ENCODE results near the gene SPSB2.

SPSB2 gene

GRCh38 chr12:6849976-6850560 is 23.0 kb downstream of the SPSB2 start:
- no peak for DNase-seq

DNA sequence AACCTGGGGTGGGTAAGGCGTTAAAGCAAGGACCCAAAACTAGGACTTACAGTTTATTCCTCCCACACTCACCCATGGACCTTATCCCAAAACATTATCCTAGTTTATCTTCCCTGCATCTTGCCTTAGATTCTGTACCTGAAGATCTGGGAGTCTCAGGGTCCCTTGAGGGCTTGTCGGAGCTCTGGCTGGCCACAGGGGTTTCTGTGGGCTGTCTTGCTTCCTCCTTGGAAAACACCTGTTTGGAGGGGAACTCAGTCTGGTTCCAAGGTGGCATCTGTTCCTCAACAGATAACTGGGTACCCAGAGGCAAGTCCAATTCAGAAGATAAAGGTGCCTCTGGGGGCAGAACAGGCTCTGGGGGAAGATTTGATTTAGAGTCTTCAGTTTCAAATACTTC is 23.7 kb downstream of the SPSB2 start:
- no peak for DNase-seq

- no peak for DNase-seq
Measured at GRCh38 chr12:6847676-6848075, 25.4 kb downstream of the SPSB2 start.

GRCh38 chr12:6846316-6846869 is 26.7 kb downstream of the SPSB2 start:
- no peak for DNase-seq

- no peak for DNase-seq
Measured at GRCh38 chr12:6845395-6845794, 27.7 kb downstream of the SPSB2 start.

- DNase-seq, result no peak
Measured at GRCh38 chr12:6843118-6843902, 29.8 kb downstream of the SPSB2 start.

DNA sequence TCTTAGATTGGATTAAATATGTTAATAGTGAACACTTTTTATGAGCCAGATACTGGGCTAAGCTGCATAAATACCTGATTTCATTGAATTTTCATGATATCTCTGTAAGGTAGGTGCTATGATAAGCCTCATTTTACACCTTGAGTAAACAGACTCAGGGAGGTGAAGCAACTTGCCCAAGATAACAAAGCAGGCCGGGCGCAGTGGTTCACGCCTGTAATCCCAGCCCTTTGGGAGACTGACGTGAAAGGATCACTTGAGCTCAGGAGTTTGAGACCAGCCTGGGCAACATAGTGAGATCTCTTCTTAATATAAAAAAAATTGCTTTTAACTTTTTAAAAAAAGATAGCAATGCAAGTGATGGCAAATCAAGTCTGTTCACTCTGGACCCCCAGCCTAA is 31.0 kb downstream of the SPSB2 start:
- DNase-seq, result no peak

DNA sequence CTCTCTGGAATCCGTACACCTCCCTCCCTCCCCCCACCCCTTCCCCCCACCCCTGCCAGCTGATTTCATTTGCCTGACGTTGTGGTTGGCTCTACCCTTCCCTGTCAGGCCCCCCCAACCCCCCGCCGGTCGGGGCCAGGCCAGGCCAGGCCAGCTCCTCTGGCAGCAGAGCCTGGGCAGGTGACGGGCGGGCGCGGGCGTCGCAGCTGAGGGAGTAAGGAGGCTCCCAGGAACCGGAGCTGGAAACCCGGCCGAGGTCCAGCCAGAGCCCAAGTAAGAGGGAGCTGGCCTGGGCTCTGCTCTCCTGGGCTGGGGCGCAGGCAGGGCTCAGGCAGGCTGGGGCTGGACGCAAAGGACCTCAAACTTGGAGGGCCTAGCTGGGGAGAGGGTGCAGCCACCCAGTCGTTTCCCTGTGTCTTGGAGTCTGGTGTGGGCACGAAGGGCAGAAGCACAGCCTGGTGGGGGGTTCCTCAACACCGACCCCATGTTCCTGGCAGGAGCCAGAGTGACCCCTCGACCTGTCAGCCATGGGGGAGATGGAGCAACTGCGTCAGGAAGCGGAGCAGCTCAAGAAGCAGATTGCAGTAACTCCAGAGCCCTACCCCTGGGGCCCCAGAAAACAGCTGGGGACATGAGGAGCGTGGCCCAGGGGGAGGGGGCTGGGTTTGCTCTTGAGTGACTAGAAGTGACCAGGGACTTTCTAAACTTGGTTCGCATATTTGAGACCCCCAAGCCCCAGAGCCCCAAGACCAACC is 32.2 kb downstream of the SPSB2 start, which contains the start of gene GNB3:
GNB3 (plus strand) TSS at position 165 of the 755 bp plus-strand sequence; CDS start at position 528, 363 bp downstream.
- no peak for DNase-seq

GRCh38 chr12:6840330-6840729 is 32.8 kb downstream of the SPSB2 start:
- DNase-seq, result no peak

GRCh38 chr12:6839482-6840201 is 33.5 kb downstream of the SPSB2 start:
- DNase-seq, result no peak

GRCh38 chr12:6838854-6839253 is 34.2 kb downstream of the SPSB2 start:
- no peak for DNase-seq

DNA sequence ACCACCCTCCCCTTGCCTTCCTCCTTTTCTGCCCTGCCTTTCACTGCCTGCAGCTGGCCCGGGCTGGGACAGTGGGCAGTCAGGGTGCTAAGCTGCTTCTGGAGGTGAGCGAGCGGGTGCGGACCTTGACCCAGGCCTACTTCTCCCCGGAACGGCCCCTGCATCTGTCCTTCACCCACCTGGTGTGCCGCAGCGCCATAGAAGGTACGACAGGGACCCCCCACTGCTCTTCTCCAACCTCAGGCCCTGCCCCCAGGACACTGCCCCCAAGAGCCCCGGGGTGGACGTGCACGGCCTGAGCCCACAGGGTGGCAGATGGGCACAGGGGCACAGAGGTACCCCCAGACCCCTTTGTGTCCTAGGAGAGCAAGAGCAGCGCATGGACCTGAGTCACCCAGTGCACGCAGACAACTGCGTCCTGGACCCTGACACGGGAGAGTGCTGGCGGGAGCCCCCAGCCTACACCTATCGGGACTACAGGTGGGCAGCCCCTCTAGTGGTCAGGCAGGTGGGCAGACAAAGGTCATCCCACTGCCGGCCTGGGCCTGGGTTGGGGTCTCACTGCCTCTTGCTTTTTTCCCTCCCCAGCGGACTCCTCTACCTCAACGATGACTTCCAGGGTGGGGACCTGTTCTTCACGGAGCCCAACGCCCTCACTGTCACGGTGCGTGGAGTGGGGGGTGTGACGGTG is 35.6 kb downstream of the SPSB2 start:
- no peak for DNase-seq

DNA sequence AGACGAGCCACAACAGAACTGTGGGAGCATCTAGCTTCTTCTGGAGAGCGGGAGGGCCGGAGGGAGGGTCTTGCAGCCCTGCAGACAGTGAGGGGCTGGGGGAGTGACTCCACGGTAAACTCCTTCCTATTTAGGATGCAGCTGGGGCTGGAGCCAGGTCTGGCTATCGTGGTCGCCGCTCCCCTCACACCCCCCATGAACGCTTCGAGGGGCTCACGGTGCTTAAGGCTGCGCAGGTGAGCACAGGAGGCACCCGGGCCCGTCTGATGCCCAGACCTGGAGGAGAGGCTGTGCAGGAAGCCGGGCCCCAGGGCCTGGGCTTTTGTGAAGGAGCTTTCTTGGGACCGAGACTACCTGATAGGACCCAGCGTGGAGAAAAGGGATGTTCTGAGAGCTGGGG is 36.3 kb downstream of the SPSB2 start:
- DNase-seq, result no peak

DNA sequence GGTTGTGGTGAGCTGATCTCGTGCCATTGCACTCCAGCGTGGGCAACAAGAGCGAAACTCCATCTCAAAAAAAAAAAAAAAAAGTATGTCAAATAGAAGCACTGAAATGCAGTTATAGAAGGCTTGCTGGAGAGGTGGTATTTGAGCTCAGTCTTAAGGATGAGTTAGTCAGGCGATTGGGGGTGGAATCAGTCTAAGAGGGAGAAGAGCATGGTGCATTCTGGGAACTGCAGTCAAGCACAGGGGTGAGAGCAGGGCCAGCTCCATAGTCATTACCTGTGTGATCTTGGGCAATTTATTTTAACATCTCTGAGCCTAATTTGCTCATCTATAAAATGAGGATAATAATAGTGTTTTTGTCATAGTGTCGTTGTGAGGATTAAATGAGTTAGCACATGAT is 38.2 kb downstream of the SPSB2 start:
- DNase-seq, result no peak

- DNase-seq, result no peak
Measured at GRCh38 chr12:6834254-6834653, 38.8 kb downstream of the SPSB2 start.

- no peak for DNase-seq
Measured at GRCh38 chr12:6833189-6833890, 39.8 kb downstream of the SPSB2 start.

GRCh38 chr12:6832125-6832524 is 41.0 kb downstream of the SPSB2 start:
- no peak for DNase-seq

- DNase-seq, result no peak
Measured at GRCh38 chr12:6831450-6831995, 41.6 kb downstream of the SPSB2 start.

- DNase-seq, result no peak
Measured at GRCh38 chr12:6830999-6831398, 42.1 kb downstream of the SPSB2 start.

DNA sequence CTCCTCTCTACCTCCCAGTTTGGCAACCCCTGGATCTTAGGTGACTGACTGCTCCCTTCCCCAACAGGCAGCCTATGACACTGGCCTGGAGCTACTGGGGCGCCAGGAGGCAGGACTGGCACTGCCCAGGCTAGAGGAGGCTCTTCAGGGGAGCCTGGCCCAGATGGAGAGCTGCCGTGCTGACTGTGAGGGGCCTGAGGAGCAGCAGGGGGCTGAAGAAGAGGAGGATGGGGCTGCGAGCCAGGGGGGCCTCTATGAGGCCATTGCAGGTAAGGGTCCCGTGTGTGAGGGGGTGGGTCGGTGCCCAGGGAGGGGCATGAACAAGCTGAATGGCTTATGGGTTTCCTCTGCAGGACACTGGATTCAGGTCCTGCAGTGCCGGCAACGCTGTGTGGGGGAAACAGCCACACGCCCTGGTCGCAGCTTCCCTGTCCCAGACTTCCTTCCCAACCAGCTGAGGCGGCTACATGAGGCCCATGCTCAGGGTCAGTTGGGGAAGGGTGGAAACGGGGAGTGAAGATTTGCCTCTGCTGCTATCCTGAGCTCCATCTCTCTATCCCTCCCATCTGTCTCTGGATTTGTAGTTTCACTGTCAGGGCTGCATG is 42.7 kb downstream of the SPSB2 start:
- no peak for DNase-seq
